WTC11 (cell line): ENCODE results near the gene STK11. TPM values are rescaled to one million over a fixed set of nuclear protein-coding genes. Genes with fewer than 3 reads are reported as not detected.
A peak's percentile ranks its signal among the peaks of the same experiment; 100 is the strongest.

ENCODE experiments used
- ATAC-seq: fragments of 200-7000 bp; cut with Tn5 transposase; 2 replicates; pipeline ENCODE4 v1.10.0; 2021; ENCODE audit warnings: mild to moderate bottlenecking, moderate library complexity
- CTCF ChIA-PET: fragments of 300-600 bp; sonication (Branson Sonifier 250); formaldehyde crosslinking; loops from one replicate; lab custom pipeline; 2021; ENCODE audit warnings: antibody characterized with exemption; lab: Charles Lee
- POLR2A ChIA-PET: fragments of 350-600 bp; sonication (Branson Sonifier 250); formaldehyde crosslinking; loops from one replicate; lab custom pipeline; 2021; ENCODE audit warnings: antibody characterized with exemption; lab: Charles Lee
- DNase-seq: peaks from one replicate; pipeline ENCODE4 v3.0.0; 2021; ENCODE audit warnings: low spot score
- H3K27ac Mint-ChIP-seq: 2 replicates; pipeline ENCODE4 v1.8.0; 2021; ENCODE audit warnings: mixed read lengths
- H3K27me3 Mint-ChIP-seq: 2 replicates; pipeline ENCODE4 v1.8.0; 2021; ENCODE audit warnings: low read depth, mild to moderate bottlenecking, moderate library complexity, mixed read lengths
- H3K36me3 Mint-ChIP-seq: 2 replicates; pipeline ENCODE4 v1.8.0; 2021; ENCODE audit warnings: mixed read lengths
- H3K4me1 Mint-ChIP-seq: 2 replicates; pipeline ENCODE4 v1.8.0; 2022; ENCODE audit warnings: mixed read lengths
- H3K4me3 Mint-ChIP-seq: 2 replicates; pipeline ENCODE4 v1.8.0; 2021; ENCODE audit warnings: mild to moderate bottlenecking, moderate library complexity, mixed read lengths
- H3K9me3 Mint-ChIP-seq: 2 replicates; pipeline ENCODE4 v1.8.0; 2021; ENCODE audit warnings: mixed read lengths
- FOXP1 ChIP-seq: sonication (generic); formaldehyde crosslinking; IDR thresholded peaks from 2 replicates; pipeline ENCODE4 v1.8.0; 2022; ENCODE audit warnings: missing genetic modification reagents, mild to moderate bottlenecking, moderate library complexity, borderline replicate concordance
- GABPB1 ChIP-seq: sonication (generic); formaldehyde crosslinking; IDR thresholded peaks from 2 replicates; pipeline ENCODE4 v1.8.1; 2023; ENCODE audit warnings: mild to moderate bottlenecking, missing genetic modification reagents
- GTF2I ChIP-seq: fragments of 250-450 bp; sonication (Bioruptor Pico); conservative IDR thresholded peaks from 2 replicates; pipeline ENCODE4 v1.4.0; 2021; ENCODE audit warnings: mild to moderate bottlenecking
- JAZF1 ChIP-seq: fragments of 250-450 bp; sonication (Bioruptor Pico); IDR thresholded peaks from 2 replicates; pipeline ENCODE4 v1.9.0; 2021; ENCODE audit warnings: moderate library complexity, mild to moderate bottlenecking, inconsistent platforms
- SOX15 ChIP-seq: fragments of 250-450 bp; sonication (Bioruptor Pico); IDR thresholded peaks from 2 replicates; pipeline ENCODE4 v1.9.0; 2021; ENCODE audit warnings: mild to moderate bottlenecking
- SP1 ChIP-seq: sonication (generic); formaldehyde crosslinking; conservative IDR thresholded peaks from 2 replicates; pipeline ENCODE4 v1.8.1; 2022; ENCODE audit warnings: missing genetic modification reagents
- TEAD1 ChIP-seq: sonication (generic); formaldehyde crosslinking; IDR thresholded peaks from 2 replicates; pipeline ENCODE4 v1.8.0; 2022; ENCODE audit warnings: mild to moderate bottlenecking, missing genetic modification reagents
- TP53 ChIP-seq: sonication (generic); formaldehyde crosslinking; IDR thresholded peaks from 2 replicates; pipeline ENCODE4 v1.8.1; 2023; ENCODE audit warnings: mild to moderate bottlenecking, missing genetic modification reagents
- ZBTB21 ChIP-seq: sonication (generic); formaldehyde crosslinking; IDR thresholded peaks from 2 replicates; pipeline ENCODE4 v1.8.1; 2023; ENCODE audit warnings: mild to moderate bottlenecking, missing genetic modification reagents, borderline replicate concordance
- ZNF263 ChIP-seq: sonication (generic); formaldehyde crosslinking; IDR thresholded peaks from 2 replicates; pipeline ENCODE4 v1.8.1; 2022; ENCODE audit warnings: low read depth, mild to moderate bottlenecking, moderate library complexity, missing genetic modification reagents
- ZNF317 ChIP-seq: sonication (generic); formaldehyde crosslinking; IDR thresholded peaks from 2 replicates; pipeline ENCODE4 v1.8.1; 2023; ENCODE audit warnings: low read depth, mild to moderate bottlenecking, moderate library complexity, missing genetic modification reagents, borderline replicate concordance
- total RNA-seq: library from RNA; stranded (reverse); gene quantifications from 3 replicates; pipeline ENCODE4 v1.2.3, GENCODE V29; 2021
- TF ChIP-seq, protein P1 (sequence below): fragments of 200-600 bp; IDR thresholded peaks from 2 replicates; pipeline ENCODE4 v1.8.0; 2022; ENCODE audit warnings: antibody characterized with exemption
- TF ChIP-seq, protein P2 (sequence below): fragments of 250-450 bp; sonication (Bioruptor Pico); IDR thresholded peaks from 2 replicates; pipeline ENCODE4 v1.9.0; 2021; ENCODE audit warnings: mild to moderate bottlenecking
- TF ChIP-seq, protein P3 (sequence below): sonication (generic); formaldehyde crosslinking; IDR thresholded peaks from 2 replicates; pipeline ENCODE4 v1.8.1; 2023; ENCODE audit warnings: mild to moderate bottlenecking, missing genetic modification reagents, moderate library complexity
- TF ChIP-seq, protein P4 (sequence below): sonication (generic); formaldehyde crosslinking; IDR thresholded peaks from 2 replicates; pipeline ENCODE4 v1.8.0; 2022; ENCODE audit warnings: mild to moderate bottlenecking, missing genetic modification reagents
- TF ChIP-seq, protein P5 (sequence below): sonication (generic); formaldehyde crosslinking; IDR thresholded peaks from 2 replicates; pipeline ENCODE4 v1.8.0; 2022; ENCODE audit warnings: mild to moderate bottlenecking, missing genetic modification reagents
- TF ChIP-seq, protein P6 (sequence below): sonication (generic); formaldehyde crosslinking; IDR thresholded peaks from 2 replicates; pipeline ENCODE4 v1.8.1; 2023; ENCODE audit warnings: mild to moderate bottlenecking, missing genetic modification reagents
- TF ChIP-seq, protein P7 (sequence below): sonication (generic); formaldehyde crosslinking; IDR thresholded peaks from 2 replicates; pipeline ENCODE4 v1.8.0; 2022; ENCODE audit warnings: mild to moderate bottlenecking, missing genetic modification reagents

The STK11 gene
- total RNA-seq, 1 experiment from 2014 or later = 112 TPM

DNA sequence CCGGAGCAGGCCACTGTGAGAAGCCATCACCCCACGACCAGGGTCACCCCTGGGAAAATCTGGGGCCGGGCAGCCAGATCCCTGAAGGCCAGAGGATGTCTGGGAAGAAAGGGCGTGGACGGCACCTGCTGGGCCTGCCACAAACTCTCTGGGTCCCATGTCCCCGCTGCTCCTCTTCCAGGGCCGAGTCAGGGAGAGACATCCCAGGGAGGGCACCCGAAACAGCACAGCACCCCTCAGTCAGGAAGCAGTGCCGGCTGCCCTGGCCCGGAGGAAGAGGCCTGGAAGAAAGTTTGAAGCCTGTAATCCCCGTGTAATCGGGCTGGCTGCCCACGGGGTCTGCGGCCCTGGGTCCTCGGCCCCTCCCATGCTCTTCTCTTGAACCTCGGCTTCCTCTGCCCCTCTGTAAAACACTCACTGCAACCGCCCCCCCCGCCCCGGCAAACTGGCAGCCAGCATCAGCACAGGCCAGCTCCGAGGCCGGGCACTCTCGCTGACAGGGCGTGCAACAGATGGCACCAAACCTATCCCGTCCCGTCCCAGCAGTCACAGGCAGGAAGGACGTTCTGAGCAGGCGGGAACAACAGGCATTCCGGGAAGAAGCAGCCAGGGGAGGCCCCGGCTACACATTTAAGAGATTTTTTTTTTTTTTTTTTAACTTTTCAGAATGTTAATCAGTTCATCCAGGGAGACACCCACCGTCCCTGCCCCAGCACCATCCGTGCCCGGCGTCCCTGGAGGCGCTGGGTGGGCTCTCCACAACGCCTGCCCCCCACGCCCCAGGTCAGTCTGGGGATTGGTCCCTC is 33.0 kb upstream of the STK11 start (continued):
- TF ChIP-seq, protein P1, sequence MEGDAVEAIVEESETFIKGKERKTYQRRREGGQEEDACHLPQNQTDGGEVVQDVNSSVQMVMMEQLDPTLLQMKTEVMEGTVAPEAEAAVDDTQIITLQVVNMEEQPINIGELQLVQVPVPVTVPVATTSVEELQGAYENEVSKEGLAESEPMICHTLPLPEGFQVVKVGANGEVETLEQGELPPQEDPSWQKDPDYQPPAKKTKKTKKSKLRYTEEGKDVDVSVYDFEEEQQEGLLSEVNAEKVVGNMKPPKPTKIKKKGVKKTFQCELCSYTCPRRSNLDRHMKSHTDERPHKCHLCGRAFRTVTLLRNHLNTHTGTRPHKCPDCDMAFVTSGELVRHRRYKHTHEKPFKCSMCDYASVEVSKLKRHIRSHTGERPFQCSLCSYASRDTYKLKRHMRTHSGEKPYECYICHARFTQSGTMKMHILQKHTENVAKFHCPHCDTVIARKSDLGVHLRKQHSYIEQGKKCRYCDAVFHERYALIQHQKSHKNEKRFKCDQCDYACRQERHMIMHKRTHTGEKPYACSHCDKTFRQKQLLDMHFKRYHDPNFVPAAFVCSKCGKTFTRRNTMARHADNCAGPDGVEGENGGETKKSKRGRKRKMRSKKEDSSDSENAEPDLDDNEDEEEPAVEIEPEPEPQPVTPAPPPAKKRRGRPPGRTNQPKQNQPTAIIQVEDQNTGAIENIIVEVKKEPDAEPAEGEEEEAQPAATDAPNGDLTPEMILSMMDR = no peak
- TF ChIP-seq ZNF317 (CRISPR knock-in tag) (no peak), FOXP1 (CRISPR knock-in tag) (0 out of 2 replicates have a peak, but pooled peaks have one; percentile 33), JAZF1 (no peak), ZNF263 (CRISPR knock-in tag) (no peak), SOX15 (CRISPR knock-in tag) (no peak)
- TF ChIP-seq, protein P2, sequence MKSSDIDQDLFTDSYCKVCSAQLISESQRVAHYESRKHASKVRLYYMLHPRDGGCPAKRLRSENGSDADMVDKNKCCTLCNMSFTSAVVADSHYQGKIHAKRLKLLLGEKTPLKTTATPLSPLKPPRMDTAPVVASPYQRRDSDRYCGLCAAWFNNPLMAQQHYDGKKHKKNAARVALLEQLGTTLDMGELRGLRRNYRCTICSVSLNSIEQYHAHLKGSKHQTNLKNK (CRISPR knock-in tag) = no peak
- TF ChIP-seq, protein P3, sequence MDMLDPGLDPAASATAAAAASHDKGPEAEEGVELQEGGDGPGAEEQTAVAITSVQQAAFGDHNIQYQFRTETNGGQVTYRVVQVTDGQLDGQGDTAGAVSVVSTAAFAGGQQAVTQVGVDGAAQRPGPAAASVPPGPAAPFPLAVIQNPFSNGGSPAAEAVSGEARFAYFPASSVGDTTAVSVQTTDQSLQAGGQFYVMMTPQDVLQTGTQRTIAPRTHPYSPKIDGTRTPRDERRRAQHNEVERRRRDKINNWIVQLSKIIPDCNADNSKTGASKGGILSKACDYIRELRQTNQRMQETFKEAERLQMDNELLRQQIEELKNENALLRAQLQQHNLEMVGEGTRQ (CRISPR knock-in tag) = no peak

DNA sequence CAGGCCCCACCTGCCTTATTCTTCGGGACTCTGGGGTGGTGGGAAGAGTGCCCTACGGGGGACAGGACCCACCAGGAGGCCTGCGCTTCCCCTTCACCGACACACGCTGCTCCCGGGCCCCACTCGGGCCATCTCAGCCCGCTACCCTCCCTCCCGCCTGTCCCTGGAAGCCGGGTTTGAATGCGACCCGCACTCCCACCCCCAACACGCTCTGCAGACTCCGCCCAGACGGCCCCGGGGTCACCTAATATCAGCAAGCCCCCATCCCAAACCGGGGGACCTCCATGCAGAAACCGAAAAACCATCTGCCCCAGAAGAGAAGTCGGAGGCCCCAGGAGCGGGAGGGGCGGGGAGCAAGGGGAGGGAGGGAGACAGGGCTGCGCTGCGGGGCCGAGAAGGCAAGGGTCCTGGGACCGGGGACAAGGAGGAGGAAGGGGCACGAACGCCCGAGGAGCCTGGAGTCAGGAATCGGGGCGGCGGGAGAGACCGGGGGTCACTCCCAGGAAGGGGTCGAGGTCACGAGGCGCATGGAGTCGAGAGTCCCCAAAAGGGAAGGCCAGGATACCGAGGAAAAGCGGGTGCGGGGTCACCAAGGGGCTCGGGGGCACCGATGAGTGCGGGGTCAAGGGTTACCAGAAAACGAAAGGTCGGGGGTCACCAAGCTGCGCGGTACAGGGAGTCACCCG is 32.3 kb upstream of the STK11 start:
- CTCF ChIA-PET = interaction anchor here (0.6 to 1.0 kb wide), 3 partner anchors 49 to 93 kb away, joined by 3 to 4 read pairs (median 3); no protein-coding TSS in a partner anchor
- peak overlapping the region; percentile 89 for H3K27ac Mint-ChIP-seq
- H3K36me3 Mint-ChIP-seq = no peaks in the 10 kb centered on the region; the same call in 1 of the 2 replicates
- ATAC-seq (peak; percentile 15), DNase-seq (peak; percentile 42)
- peak overlapping the region; percentile 85 for H3K4me3 Mint-ChIP-seq
- TF ChIP-seq SP1 (CRISPR knock-in tag) = peak; percentile 43; the same call in 1 of the 2 replicates
- no peak for TF ChIP-seq ZBTB21
- TF ChIP-seq, protein P4, sequence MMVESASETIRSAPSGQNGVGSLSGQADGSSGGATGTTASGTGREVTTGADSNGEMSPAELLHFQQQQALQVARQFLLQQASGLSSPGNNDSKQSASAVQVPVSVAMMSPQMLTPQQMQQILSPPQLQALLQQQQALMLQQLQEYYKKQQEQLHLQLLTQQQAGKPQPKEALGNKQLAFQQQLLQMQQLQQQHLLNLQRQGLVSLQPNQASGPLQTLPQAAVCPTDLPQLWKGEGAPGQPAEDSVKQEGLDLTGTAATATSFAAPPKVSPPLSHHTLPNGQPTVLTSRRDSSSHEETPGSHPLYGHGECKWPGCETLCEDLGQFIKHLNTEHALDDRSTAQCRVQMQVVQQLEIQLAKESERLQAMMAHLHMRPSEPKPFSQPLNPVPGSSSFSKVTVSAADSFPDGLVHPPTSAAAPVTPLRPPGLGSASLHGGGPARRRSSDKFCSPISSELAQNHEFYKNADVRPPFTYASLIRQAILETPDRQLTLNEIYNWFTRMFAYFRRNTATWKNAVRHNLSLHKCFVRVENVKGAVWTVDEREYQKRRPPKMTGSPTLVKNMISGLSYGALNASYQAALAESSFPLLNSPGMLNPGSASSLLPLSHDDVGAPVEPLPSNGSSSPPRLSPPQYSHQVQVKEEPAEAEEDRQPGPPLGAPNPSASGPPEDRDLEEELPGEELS (CRISPR knock-in tag) = no peak
- 0 out of 2 replicates have a peak, but pooled peaks have one; percentile 67 for TF ChIP-seq TP53 (CRISPR knock-in tag)
- POLR2A ChIA-PET = no interaction called here
- peaks cover 24% of the 10 kb centered on the region for H3K4me1 Mint-ChIP-seq
- no peaks in the 10 kb centered on the region for H3K27me3 Mint-ChIP-seq
- H3K9me3 Mint-ChIP-seq = no peaks in the 10 kb centered on the region

DNA sequence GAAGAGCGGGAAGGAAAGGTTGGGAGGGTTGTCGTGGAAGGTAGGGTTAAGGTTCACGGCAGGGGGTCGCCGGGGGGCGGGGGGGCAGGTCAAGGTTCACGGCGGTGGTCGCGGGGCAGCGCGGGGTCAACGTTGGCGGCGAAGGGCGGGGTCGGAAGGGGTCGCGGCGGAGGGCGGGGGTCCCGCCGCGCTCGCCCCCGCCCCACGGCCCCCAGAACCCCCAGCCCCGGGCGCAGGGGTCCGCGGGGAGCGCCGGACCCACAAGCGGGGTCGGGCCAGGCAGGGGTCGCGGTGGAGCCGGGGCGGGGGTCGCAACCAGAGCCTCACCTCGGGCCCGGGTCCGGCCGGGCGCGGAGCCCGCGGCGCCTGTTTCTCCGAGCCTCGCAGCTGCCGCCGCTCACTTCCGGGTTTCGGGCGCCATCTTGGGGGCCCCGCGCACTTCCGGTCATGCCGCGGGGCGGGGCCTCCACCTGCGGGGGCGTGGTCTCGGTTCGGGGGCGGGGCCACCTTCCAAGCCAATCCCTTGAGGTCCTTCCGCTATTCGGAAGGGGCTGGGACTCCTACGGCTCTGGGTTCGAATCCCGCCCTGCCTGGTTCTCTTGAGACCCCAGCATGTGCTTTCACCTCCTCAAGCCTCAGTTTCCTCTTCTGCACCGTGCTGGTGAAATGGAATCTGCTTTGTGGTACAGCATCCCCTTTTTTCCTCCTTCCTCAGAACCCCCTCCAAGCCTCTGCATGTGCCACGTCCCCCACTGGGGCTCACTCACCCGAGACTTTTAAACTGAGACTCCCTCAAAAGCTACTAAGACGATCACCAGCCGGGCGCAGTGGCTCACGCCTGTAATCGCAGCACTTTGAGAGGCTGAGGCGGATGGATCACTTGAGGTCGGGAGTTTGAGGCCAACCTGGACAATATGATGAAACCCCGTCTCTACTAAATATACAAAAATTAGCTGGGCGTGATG is 31.5 kb upstream of the STK11 start, which contains the start of gene SBNO2:
SBNO2 (minus strand) TSS at position 424 of the 965 bp plus-strand sequence. CDS start 19,992 bp downstream, outside the sequence.
- DNase-seq (peak; percentile 96), ATAC-seq (peak; percentile 67)
- ChIA-PET POLR2A (no interaction called here), CTCF (interaction anchor here (0.6 to 1.1 kb wide), 4 partner anchors 43 to 92 kb away, joined by 3 to 4 read pairs (median 3); no protein-coding TSS in a partner anchor)
- Mint-ChIP-seq H3K4me3 (peak within 1 kb of the TSS; percentile 85), H3K4me1 (peaks cover 22% of the 10 kb centered on the region), H3K27me3 (no peaks in the 10 kb centered on the region), H3K36me3 (no peaks in the 10 kb centered on the region; the same call in 1 of the 2 replicates), H3K9me3 (no peaks in the 10 kb centered on the region), H3K27ac (peak within 1 kb of the TSS; percentile 89)
- TF ChIP-seq GABPB1 (peak; percentile 69), GTF2I (CRISPR knock-in tag) (no peak), TEAD1 (CRISPR knock-in tag) (0 out of 2 replicates have a peak, but pooled peaks have one; percentile 24)
- TF ChIP-seq, protein P5, sequence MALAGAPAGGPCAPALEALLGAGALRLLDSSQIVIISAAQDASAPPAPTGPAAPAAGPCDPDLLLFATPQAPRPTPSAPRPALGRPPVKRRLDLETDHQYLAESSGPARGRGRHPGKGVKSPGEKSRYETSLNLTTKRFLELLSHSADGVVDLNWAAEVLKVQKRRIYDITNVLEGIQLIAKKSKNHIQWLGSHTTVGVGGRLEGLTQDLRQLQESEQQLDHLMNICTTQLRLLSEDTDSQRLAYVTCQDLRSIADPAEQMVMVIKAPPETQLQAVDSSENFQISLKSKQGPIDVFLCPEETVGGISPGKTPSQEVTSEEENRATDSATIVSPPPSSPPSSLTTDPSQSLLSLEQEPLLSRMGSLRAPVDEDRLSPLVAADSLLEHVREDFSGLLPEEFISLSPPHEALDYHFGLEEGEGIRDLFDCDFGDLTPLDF (CRISPR knock-in tag) = no peak
- TF ChIP-seq, protein P6, sequence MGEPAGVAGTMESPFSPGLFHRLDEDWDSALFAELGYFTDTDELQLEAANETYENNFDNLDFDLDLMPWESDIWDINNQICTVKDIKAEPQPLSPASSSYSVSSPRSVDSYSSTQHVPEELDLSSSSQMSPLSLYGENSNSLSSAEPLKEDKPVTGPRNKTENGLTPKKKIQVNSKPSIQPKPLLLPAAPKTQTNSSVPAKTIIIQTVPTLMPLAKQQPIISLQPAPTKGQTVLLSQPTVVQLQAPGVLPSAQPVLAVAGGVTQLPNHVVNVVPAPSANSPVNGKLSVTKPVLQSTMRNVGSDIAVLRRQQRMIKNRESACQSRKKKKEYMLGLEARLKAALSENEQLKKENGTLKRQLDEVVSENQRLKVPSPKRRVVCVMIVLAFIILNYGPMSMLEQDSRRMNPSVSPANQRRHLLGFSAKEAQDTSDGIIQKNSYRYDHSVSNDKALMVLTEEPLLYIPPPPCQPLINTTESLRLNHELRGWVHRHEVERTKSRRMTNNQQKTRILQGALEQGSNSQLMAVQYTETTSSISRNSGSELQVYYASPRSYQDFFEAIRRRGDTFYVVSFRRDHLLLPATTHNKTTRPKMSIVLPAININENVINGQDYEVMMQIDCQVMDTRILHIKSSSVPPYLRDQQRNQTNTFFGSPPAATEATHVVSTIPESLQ (CRISPR knock-in tag) = no peak
- TF ChIP-seq, protein P7, sequence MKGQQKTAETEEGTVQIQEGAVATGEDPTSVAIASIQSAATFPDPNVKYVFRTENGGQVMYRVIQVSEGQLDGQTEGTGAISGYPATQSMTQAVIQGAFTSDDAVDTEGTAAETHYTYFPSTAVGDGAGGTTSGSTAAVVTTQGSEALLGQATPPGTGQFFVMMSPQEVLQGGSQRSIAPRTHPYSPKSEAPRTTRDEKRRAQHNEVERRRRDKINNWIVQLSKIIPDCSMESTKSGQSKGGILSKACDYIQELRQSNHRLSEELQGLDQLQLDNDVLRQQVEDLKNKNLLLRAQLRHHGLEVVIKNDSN (CRISPR knock-in tag) = peak; percentile 61; the same call in 1 of the 2 replicates
